ENCODE results near the gene TMEM125. TPM values are rescaled to one million over a fixed set of nuclear protein-coding genes. Genes with fewer than 3 reads are reported as not detected.

Gene TMEM125
- total RNA-seq, 1 experiment from 2014 or later = not detected

- no peaks in the 10 kb centered on the region for H3K4me1 ChIP-seq (replicated peaks)
- DNase-seq (ENCODE audit: low read depth in 1 of 2, low spot score in 2 of 2) = no peak
- no peaks in the 10 kb centered on the region for H3K36me3 ChIP-seq
Measured at GRCh38 chr1:43312212-43312623, 42.4 kb downstream of the TMEM125 start.

DNA sequence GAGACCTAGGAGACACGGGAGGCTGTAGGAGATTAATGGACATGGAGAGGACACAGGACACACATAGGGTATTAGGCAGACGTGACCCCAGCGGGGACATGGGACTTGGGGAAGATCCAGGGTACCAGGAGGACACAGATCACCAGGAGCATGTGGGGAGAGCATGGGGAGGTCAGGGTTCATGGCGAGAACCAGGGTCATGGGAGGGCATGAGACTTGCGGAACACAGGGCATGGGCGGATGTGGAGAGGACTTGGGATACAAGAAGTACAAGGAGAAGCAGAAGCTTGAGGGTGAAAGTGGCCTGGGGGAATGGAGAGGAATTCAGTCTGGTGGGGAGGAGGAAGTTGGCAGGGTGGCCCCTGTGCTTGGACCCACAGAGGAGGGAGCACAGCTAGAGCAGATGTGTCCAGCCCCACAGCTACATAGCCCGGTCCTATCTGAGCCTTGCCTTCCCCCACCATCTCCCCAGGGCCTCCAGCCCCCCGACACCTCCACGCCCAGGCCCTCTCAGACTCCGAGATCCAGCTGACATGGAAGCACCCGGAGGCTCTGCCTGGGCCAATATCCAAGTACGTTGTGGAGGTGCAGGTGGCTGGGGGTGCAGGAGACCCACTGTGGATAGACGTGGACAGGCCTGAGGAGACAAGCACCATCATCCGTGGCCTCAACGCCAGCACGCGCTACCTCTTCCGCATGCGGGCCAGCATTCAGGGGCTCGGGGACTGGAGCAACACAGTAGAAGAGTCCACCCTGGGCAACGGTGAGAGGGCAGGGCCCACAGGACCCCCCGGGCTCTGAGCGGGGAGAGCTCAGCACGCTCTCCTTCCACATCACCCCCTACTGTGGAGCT is 43.1 kb downstream of the TMEM125 start:
- H3K27ac ChIP-seq = no peak overlapping the region
- no peaks in the 10 kb centered on the region for H3K27me3 ChIP-seq (replicated peaks)
- H3K4me1 ChIP-seq (replicated peaks) = no peaks in the 10 kb centered on the region
- no peaks in the 10 kb centered on the region for H3K36me3 ChIP-seq
- no peak for DNase-seq (ENCODE audit: low read depth in 1 of 2, low spot score in 2 of 2)
- H3K9me3 ChIP-seq (replicated peaks) = no peaks in the 10 kb centered on the region
- H3K4me3 ChIP-seq = no peak overlapping the region

More at GRCh38 chr1:43312212-43312623, 42.4 kb downstream of the TMEM125 start:
- no peaks in the 10 kb centered on the region for H3K9me3 ChIP-seq (replicated peaks)
- H3K27ac ChIP-seq = no peak overlapping the region
- H3K27me3 ChIP-seq (replicated peaks) = no peaks in the 10 kb centered on the region
- H3K4me3 ChIP-seq = no peak overlapping the region

- H3K27ac ChIP-seq = no peak overlapping the region
- no peak overlapping the region for H3K4me3 ChIP-seq
- DNase-seq (ENCODE audit: low read depth in 1 of 2, low spot score in 2 of 2) = no peak
- H3K4me1 ChIP-seq (replicated peaks) = no peaks in the 10 kb centered on the region
- H3K36me3 ChIP-seq = no peaks in the 10 kb centered on the region
- no peaks in the 10 kb centered on the region for H3K9me3 ChIP-seq (replicated peaks)
- H3K27me3 ChIP-seq (replicated peaks) = no peaks in the 10 kb centered on the region
Measured at GRCh38 chr1:43313771-43314170, 44.0 kb downstream of the TMEM125 start.

DNA sequence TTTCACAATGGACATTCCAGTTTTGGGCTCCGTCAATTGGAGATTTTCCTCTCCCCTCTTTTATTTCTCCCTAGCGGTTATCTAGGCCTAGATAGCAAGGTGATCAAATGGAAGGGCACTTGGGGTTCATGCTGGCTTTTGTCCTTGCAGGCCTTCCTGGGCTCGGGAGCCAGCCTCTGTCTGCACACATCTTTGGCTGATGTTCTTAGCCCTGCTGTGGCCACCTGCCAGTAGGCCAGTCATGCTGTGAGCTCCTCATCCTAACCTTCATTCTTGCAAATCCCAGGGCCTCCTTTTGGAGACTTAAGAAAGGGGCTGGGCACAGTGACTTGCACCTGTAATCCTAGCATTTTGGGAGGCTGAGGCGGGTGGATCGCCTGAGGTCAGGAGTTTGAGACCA is 44.5 kb downstream of the TMEM125 start:
- Histone ChIP-seq H3K9me3 (replicated peaks) (no peaks in the 10 kb centered on the region), H3K4me3 (no peak overlapping the region), H3K27ac (no peak overlapping the region), H3K4me1 (replicated peaks) (no peaks in the 10 kb centered on the region), H3K36me3 (no peaks in the 10 kb centered on the region), H3K27me3 (replicated peaks) (no peaks in the 10 kb centered on the region)
- DNase-seq (ENCODE audit: low read depth in 1 of 2, low spot score in 2 of 2) = no peak

DNA sequence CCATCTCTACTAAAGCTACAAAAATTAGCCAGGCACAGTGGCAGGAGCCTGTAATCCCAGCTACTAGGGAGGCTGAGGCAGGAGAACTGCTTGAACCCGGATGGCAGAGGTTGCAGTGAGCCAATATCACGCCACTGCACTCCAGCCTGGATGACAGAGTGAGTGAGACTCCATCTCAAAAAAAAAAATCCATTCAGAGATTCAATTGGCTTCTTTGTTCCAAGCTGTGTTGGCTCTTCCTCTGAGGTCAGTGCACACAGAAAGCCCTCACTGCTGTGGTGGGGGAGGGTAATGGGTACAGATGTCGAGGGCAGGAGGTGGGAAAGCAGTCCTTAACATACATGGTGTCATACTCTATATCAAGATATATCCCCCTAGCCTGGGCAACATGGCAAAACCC is 45.7 kb downstream of the TMEM125 start:
- Histone ChIP-seq H3K27ac (no peak overlapping the region), H3K36me3 (no peaks in the 10 kb centered on the region), H3K4me1 (replicated peaks) (no peaks in the 10 kb centered on the region), H3K27me3 (replicated peaks) (no peaks in the 10 kb centered on the region), H3K9me3 (replicated peaks) (no peaks in the 10 kb centered on the region), H3K4me3 (no peak overlapping the region)
- no peak for DNase-seq (ENCODE audit: low read depth in 1 of 2, low spot score in 2 of 2)

- DNase-seq (ENCODE audit: low read depth in 1 of 2, low spot score in 2 of 2) = no peak
- Histone ChIP-seq H3K4me1 (replicated peaks) (no peaks in the 10 kb centered on the region), H3K4me3 (no peak overlapping the region), H3K27ac (no peak overlapping the region), H3K9me3 (replicated peaks) (no peaks in the 10 kb centered on the region), H3K36me3 (no peaks in the 10 kb centered on the region), H3K27me3 (replicated peaks) (no peaks in the 10 kb centered on the region)
Measured at GRCh38 chr1:43315963-43316737, 46.4 kb downstream of the TMEM125 start.

GRCh38 chr1:43316738-43317520 is 47.1 kb downstream of the TMEM125 start:
- no peaks in the 10 kb centered on the region for H3K36me3 ChIP-seq
- no peaks in the 10 kb centered on the region for H3K4me1 ChIP-seq (replicated peaks)
- H3K4me3 ChIP-seq = no peak overlapping the region
- H3K9me3 ChIP-seq (replicated peaks) = no peaks in the 10 kb centered on the region
- H3K27ac ChIP-seq = no peak overlapping the region
- no peaks in the 10 kb centered on the region for H3K27me3 ChIP-seq (replicated peaks)
- no peak for DNase-seq (ENCODE audit: low read depth in 1 of 2, low spot score in 2 of 2)

DNA sequence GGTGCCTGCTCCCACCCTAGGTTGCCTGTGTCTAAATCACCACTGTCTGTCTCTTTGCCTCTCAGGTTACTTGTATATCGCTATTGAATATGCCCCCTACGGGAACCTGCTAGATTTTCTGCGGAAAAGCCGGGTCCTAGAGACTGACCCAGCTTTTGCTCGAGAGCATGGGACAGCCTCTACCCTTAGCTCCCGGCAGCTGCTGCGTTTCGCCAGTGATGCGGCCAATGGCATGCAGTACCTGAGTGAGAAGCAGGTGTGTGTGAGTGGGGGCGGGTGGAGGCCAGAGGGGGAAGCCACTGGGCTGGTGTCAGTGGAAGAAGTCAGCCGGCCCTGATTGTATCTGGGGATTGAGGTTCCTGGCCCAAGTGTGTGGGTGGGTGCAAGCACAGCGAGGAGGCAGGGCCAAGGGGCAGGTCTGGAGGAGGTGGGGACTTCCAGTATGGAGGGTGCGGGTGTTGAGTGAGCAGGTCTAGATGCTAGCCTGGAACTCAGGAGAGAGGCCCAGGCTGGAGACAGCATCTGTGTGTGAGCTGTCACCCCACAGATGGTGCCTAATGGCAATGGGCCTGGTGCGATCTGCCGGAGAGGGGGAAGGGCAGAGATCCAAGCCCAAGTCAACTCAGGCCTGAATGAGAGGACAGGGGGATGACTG is 48.2 kb downstream of the TMEM125 start:
- Histone ChIP-seq H3K27me3 (replicated peaks) (no peaks in the 10 kb centered on the region), H3K9me3 (replicated peaks) (no peaks in the 10 kb centered on the region), H3K4me1 (replicated peaks) (no peaks in the 10 kb centered on the region), H3K36me3 (no peaks in the 10 kb centered on the region), H3K27ac (no peak overlapping the region), H3K4me3 (no peak overlapping the region)
- no peak for DNase-seq (ENCODE audit: low read depth in 1 of 2, low spot score in 2 of 2)

DNA sequence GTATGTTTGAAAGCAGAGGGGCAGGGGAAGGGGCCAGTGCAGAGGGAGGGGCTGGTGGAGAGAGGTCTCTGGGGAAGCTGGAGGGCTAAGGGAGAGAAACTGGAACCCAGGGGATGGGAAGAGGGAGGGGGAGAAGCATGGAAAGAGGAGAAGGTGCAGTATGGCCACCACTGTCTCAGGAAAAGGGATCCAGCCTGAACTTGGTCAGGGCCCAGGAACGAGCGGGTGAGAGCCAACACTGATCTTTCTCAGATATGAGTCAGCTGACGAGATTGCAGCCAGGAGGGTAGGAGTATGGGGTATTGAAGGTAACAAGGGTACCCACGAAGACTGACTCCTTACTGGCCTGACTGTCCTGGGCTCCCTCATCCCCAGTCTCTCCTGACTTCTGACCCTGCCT is 49.0 kb downstream of the TMEM125 start:
- no peaks in the 10 kb centered on the region for H3K27me3 ChIP-seq (replicated peaks)

DNA sequence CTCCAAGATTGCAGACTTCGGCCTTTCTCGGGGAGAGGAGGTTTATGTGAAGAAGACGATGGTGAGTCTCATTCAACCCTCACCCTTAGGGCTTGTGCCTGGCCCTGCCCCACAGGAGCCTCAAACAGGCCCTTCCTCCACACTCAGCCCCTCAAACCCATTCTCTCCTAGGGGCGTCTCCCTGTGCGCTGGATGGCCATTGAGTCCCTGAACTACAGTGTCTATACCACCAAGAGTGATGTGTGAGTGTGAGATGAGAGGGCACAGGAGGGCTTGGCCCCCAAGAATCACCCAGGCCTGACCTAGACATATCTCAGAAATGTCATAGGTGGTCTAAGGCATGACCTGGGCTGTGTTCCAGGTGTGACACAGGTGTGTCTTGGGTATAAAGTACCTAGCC is 49.5 kb downstream of the TMEM125 start:
- DNase-seq (ENCODE audit: low read depth in 1 of 2, low spot score in 2 of 2) = no peak
- no peaks in the 10 kb centered on the region for H3K4me1 ChIP-seq (replicated peaks)
- H3K9me3 ChIP-seq (replicated peaks) = no peaks in the 10 kb centered on the region
- H3K4me3 ChIP-seq = no peak overlapping the region
- no peaks in the 10 kb centered on the region for H3K36me3 ChIP-seq
- H3K27me3 ChIP-seq (replicated peaks) = no peaks in the 10 kb centered on the region
- no peak overlapping the region for H3K27ac ChIP-seq

More for the DNA sequence above, 49.0 kb downstream of the TMEM125 start:
- no peak for DNase-seq (ENCODE audit: low read depth in 1 of 2, low spot score in 2 of 2)
- Histone ChIP-seq H3K4me3 (no peak overlapping the region), H3K9me3 (replicated peaks) (no peaks in the 10 kb centered on the region), H3K36me3 (no peaks in the 10 kb centered on the region), H3K4me1 (replicated peaks) (no peaks in the 10 kb centered on the region), H3K27ac (no peak overlapping the region)

- no peaks in the 10 kb centered on the region for H3K27me3 ChIP-seq (replicated peaks)
- H3K27ac ChIP-seq = no peak overlapping the region
- no peaks in the 10 kb centered on the region; the same call in 1 of the 2 replicates for H3K9me3 ChIP-seq (replicated peaks)
- DNase-seq (ENCODE audit: low read depth in 1 of 2, low spot score in 2 of 2) = no peak
- no peaks in the 10 kb centered on the region for H3K36me3 ChIP-seq
- H3K4me1 ChIP-seq (replicated peaks) = no peaks in the 10 kb centered on the region
- no peak overlapping the region for H3K4me3 ChIP-seq
Measured at GRCh38 chr1:43319766-43320165, 50.0 kb downstream of the TMEM125 start.

DNA sequence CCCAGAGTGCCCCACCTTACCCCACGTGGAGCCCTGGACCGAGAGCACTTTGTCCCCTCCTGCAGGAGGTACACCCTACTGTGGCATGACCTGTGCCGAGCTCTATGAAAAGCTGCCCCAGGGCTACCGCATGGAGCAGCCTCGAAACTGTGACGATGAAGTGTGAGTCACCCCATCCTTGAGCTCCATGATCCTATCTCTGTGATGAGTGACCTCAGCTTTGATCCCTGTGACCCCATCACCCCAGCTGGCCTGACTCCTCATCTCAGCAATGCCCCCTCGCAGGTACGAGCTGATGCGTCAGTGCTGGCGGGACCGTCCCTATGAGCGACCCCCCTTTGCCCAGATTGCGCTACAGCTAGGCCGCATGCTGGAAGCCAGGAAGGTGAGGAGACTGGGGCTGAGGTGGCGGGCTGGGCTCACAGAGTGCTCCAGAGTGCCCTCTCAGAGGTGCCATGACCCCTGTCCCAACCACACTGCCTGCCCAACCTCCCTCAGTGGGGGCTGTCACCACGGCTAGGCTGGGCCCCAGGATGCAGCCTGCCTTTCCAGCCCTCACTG is 51.6 kb downstream of the TMEM125 start:
- DNase-seq (ENCODE audit: low read depth in 1 of 2, low spot score in 2 of 2) = no peak

DNA sequence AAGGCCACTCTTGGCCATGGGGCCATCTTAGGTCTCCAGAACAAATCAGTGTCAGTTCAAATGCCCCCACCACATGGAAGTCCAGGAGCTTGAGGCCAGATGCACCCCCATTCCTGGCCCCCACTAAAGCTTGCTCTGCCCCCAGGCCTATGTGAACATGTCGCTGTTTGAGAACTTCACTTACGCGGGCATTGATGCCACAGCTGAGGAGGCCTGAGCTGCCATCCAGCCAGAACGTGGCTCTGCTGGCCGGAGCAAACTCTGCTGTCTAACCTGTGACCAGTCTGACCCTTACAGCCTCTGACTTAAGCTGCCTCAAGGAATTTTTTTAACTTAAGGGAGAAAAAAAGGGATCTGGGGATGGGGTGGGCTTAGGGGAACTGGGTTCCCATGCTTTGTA is 52.7 kb downstream of the TMEM125 start:
- Histone ChIP-seq H3K4me3 (no peak overlapping the region), H3K36me3 (no peaks in the 10 kb centered on the region), H3K9me3 (replicated peaks) (no peaks in the 10 kb centered on the region; the same call in none of the 2 replicates), H3K4me1 (replicated peaks) (no peaks in the 10 kb centered on the region), H3K27me3 (replicated peaks) (no peaks in the 10 kb centered on the region), H3K27ac (no peak overlapping the region)
- no peak for DNase-seq (ENCODE audit: low read depth in 1 of 2, low spot score in 2 of 2)

More for the DNA sequence above, 51.6 kb downstream of the TMEM125 start:
- Histone ChIP-seq H3K36me3 (no peaks in the 10 kb centered on the region), H3K27ac (no peak overlapping the region), H3K27me3 (replicated peaks) (no peaks in the 10 kb centered on the region), H3K9me3 (replicated peaks) (no peaks in the 10 kb centered on the region; the same call in 1 of the 2 replicates), H3K4me3 (no peak overlapping the region), H3K4me1 (replicated peaks) (no peaks in the 10 kb centered on the region)
